GM12878 (cell line): ENCODE measurements around the gene PITPNB. TPM values are rescaled to one million over a fixed set of nuclear protein-coding genes. Genes with fewer than 3 reads are reported as not detected.
A peak's percentile ranks its signal among the peaks of the same experiment; 100 is the strongest.

Source experiments
- ATAC-seq: fragments of 200-7000 bp; cut with Tn5 transposase; 3 replicates; pipeline ENCODE4 v1.9.1; 2020; ENCODE audit warnings: mild to moderate bottlenecking, moderate library complexity
- BruUV-seq: library from RNA; stranded (reverse); fragments of 400-500 nt; replicated peaks from 2 replicates; lab custom pipeline; 2021; lab: Mats Ljungman, UMichigan
- CTCF ChIA-PET: fragments of 300-600 bp; sonication (Branson Sonifier 250); formaldehyde crosslinking; extraction: SDS; loops from one replicate; lab custom pipeline; 2021; ENCODE audit warnings: inconsistent platforms; lab: Yijun Ruan, JAX
- POLR2A ChIA-PET: fragments of 350-600 bp; formaldehyde crosslinking; extraction: SDS; loops from one replicate; lab custom pipeline; 2021; ENCODE audit warnings: inconsistent platforms; lab: Charles Lee
- RAD21 ChIA-PET: fragments of 300-600 bp; sonication (Branson Sonifier 250); formaldehyde crosslinking; loops from one replicate; lab custom pipeline; 2023; ENCODE audit warnings: antibody characterized with exemption; ENCODE audit not compliant: unreplicated experiment; lab: Charles Lee
- SMC1A ChIA-PET: fragments of 300-600 bp; sonication (Branson Sonifier 250); formaldehyde crosslinking; loops from one replicate; lab custom pipeline; 2023; ENCODE audit not compliant: unreplicated experiment, uncharacterized antibody; lab: Charles Lee
- DNase-seq: peaks from one replicate; pipeline ENCODE4 v3.0.0-alpha.2; 2011; ENCODE audit warnings: low read depth, low spot score
- FAIRE-seq: peaks from 3 replicates; lab custom pipeline; 2011; peaks lifted over from hg19 to GRCh38; lab: Jason Lieb, UNC
- H2AFZ ChIP-seq: 2 replicates; pipeline ENCODE4 v1.6.0; 2011; ENCODE audit warnings: low read depth, low read length, control low read depth; ENCODE audit not compliant: control insufficient read depth
- H3K27ac ChIP-seq: 2 replicates; pipeline ENCODE4 v1.5.1; 2011; ENCODE audit warnings: control low read depth; ENCODE audit not compliant: control insufficient read depth, insufficient read depth
- H3K27me3 ChIP-seq, 2 experiments: replicated peaks in 1 of 2; 2 replicates each; pipeline versions ENCODE4 v1.6.0 to v1.6.1; 2011; ENCODE audit warnings: low read length in 1 of 2; ENCODE audit not compliant: control insufficient read depth in 2 of 2, insufficient read depth in 2 of 2
- H3K36me3 ChIP-seq, 2 experiments: 2 replicates each; pipeline ENCODE4 v1.5.1; 2011; ENCODE audit warnings: low read length in 1 of 2; ENCODE audit not compliant: control insufficient read depth in 2 of 2, insufficient read depth in 2 of 2
- H3K4me1 ChIP-seq: 2 replicates; pipeline ENCODE4 v1.6.1; 2011; ENCODE audit warnings: mild to moderate bottlenecking, low read length, moderate library complexity, mixed read lengths; ENCODE audit not compliant: control insufficient read depth, insufficient read depth
- H3K4me2 ChIP-seq: 2 replicates; pipeline ENCODE4 v1.6.0; 2011; ENCODE audit warnings: control low read depth; ENCODE audit not compliant: control insufficient read depth, insufficient read depth
- H3K4me3 ChIP-seq: fragments of 200-600 bp; sonication (generic); 2 replicates; pipeline ENCODE4 v1.5.1; 2016
- H3K79me2 ChIP-seq: 2 replicates; pipeline ENCODE4 v1.6.0; 2011; ENCODE audit warnings: low read length; ENCODE audit not compliant: control insufficient read depth, insufficient read depth
- H3K9ac ChIP-seq: 2 replicates; pipeline ENCODE4 v1.8.0; 2011; ENCODE audit warnings: low read length, control low read depth, mixed read lengths; ENCODE audit not compliant: control insufficient read depth, insufficient read depth
- H3K9me3 ChIP-seq: replicated peaks from 3 replicates; pipeline ENCODE4 v1.5.1; 2011; ENCODE audit warnings: mild to moderate bottlenecking, low read length; ENCODE audit not compliant: control insufficient read depth, insufficient read depth
- H4K20me1 ChIP-seq: 2 replicates; pipeline ENCODE4 v1.6.0; 2011; ENCODE audit not compliant: control insufficient read depth, insufficient read depth
- BACH1 ChIP-seq: fragments of 450-650 bp; IDR thresholded peaks from 2 replicates; pipeline ENCODE4 v1.6.1; 2017; ENCODE audit warnings: mild to moderate bottlenecking, borderline replicate concordance
- BHLHE40 ChIP-seq, 2 experiments: fragments of 450-650 bp in 1 of 2; IDR thresholded peaks; 2 replicates each; pipeline ENCODE4 v1.6.1; 2011 to 2017; ENCODE audit warnings: low read depth in 2 of 2, borderline replicate concordance in 1 of 2, improper control_type of control experiment in 1 of 2, low read length in 1 of 2, mild to moderate bottlenecking in 1 of 2
- E2F8 ChIP-seq: fragments of 450-650 bp; IDR thresholded peaks from 2 replicates; pipeline ENCODE4 v1.6.1; 2018; ENCODE audit warnings: mild to moderate bottlenecking, low read depth, moderate library complexity; ENCODE audit not compliant: partially characterized antibody
- GATAD2B ChIP-seq: fragments of 450-650 bp; conservative IDR thresholded peaks from 2 replicates; pipeline ENCODE4 v1.6.1; 2017; ENCODE audit warnings: low read depth, mild to moderate bottlenecking, moderate library complexity
- IKZF2 ChIP-seq, 2 experiments: fragments of 450-650 bp; IDR thresholded peaks; 2 replicates each; pipeline ENCODE4 v1.6.1; 2017; ENCODE audit warnings: mild to moderate bottlenecking in 2 of 2, moderate library complexity in 2 of 2
- MTA3 ChIP-seq: IDR thresholded peaks from 2 replicates; pipeline ENCODE4 v1.6.1; 2012; ENCODE audit warnings: low read length, inconsistent platforms, borderline replicate concordance
- MXI1 ChIP-seq: fragments of 150-350 bp; IDR thresholded peaks from 2 replicates; pipeline ENCODE4 v1.6.1; 2011; ENCODE audit warnings: low read depth, mild to moderate bottlenecking, inconsistent platforms, low read length, improper control_type of control experiment
- NFYB ChIP-seq: IDR thresholded peaks from 2 replicates; pipeline ENCODE4 v1.6.1; 2011; ENCODE audit warnings: low read depth, mild to moderate bottlenecking, low read length, improper control_type of control experiment, moderate library complexity; ENCODE audit not compliant: insufficient read depth
- NKRF ChIP-seq: fragments of 450-650 bp; conservative IDR thresholded peaks from 2 replicates; pipeline ENCODE4 v1.6.1; 2017; ENCODE audit warnings: mild to moderate bottlenecking, moderate library complexity
- SMAD1 ChIP-seq: fragments of 450-650 bp; IDR thresholded peaks from 2 replicates; pipeline ENCODE4 v1.6.1; 2018; ENCODE audit warnings: mild to moderate bottlenecking, low read depth; ENCODE audit not compliant: partially characterized antibody
- STAT1 ChIP-seq: fragments of 450-650 bp; conservative IDR thresholded peaks from 2 replicates; pipeline ENCODE4 v1.6.1; 2014; ENCODE audit warnings: antibody characterized with exemption, mild to moderate bottlenecking
- TAF1 ChIP-seq: IDR thresholded peaks from 2 replicates; pipeline ENCODE4 v1.6.1; 2011; ENCODE audit warnings: mild to moderate bottlenecking, low read depth, low read length, borderline replicate concordance
- TCF7 ChIP-seq: IDR thresholded peaks from 2 replicates; pipeline ENCODE4 v1.6.1; 2014; ENCODE audit warnings: antibody characterized with exemption, borderline replicate concordance
- ZBTB33 ChIP-seq: fragments of 450-650 bp; IDR thresholded peaks from 2 replicates; pipeline ENCODE4 v1.6.1; 2017; ENCODE audit warnings: mild to moderate bottlenecking
- WGBS: methylation state at CpG from one replicate; pipeline ENCODE4 v1.1.6; 2016; ENCODE audit warnings: low lambda C conversion rate; ENCODE audit not compliant: insufficient replicate concordance, insufficient coverage; ENCODE audit errors: missing lambda C conversion rate; 5-methylcytosine and 5-hydroxymethylcytosine counted together
- in situ Hi-C: fragments of 300-500 bp; cut with MboI; formaldehyde crosslinking; loops from 9 replicates; pipeline ENCODE4 v1.14.3; 2018; ENCODE audit warnings: mixed read lengths
- intact Hi-C: fragments of 100-400 bp; cut with micrococcal nuclease; formaldehyde crosslinking; loops from one replicate; pipeline ENCODE4 v1.14.2; 2022; ENCODE audit not compliant: unreplicated experiment
- polyA plus RNA-seq, 11 experiments: library from polyadenylated mRNA; depleted of rRNA in 4 of 11; unstranded in 6 of 11; stranded (reverse) in 5 of 11; fragments of >200 nt; fragmentation: Nextera tagmentation in 4 of 11; fragmentation: Illumina TruSeq in 1 of 11; extraction: Ambion mirVana in 4 of 11; extraction: Trizol in 1 of 11; gene quantifications; 1 replicate in 1 of 11; 2 replicates in 10 of 11; pipeline versions ENCODE4 v1.2.1 to v1.2.3, GENCODE V29; 2011 to 2016; ENCODE audit warnings: inconsistent platforms in 2 of 11, missing spikeins in 2 of 11, low read depth in 1 of 11
- total RNA-seq, 4 experiments: library from RNA; depleted of rRNA in 3 of 4; stranded (reverse); fragments of >200 nt in 3 of 4; fragmentation: Illumina TruSeq in 1 of 4; extraction: Trizol in 1 of 4; gene quantifications; 2 replicates each; pipeline versions ENCODE4 v1.2.1 to v1.2.3, GENCODE V29; 2013 to 2021

PITPNB gene
- total and polyA plus RNA-seq, 10 of the 15 experiments (the other 5 are each of a cell fraction or from before 2014, with no cell fraction given): 19.7 to 116 (median 64.9) TPM

- H3K4me3 ChIP-seq: peak overlapping the region; percentile 85
- POLR2A ChIA-PET: interaction anchor here (0.7 to 1.8 kb wide), 7 partner anchors 11 to 1245 kb away, joined by 3 to 6 read pairs (median 3); partner anchors contain the start of gene XBP1
- H3K9me3 ChIP-seq: no peaks in the 10 kb centered on the region
- intact Hi-C loops (loop anchor here (2.0 kb wide), 1 partner anchor 32 kb away; no protein-coding TSS in a partner anchor), in situ Hi-C loops (no loop called here)
- 2% methylated on average over 41 of the region's 60 CpGs for WGBS
- H3K79me2 ChIP-seq: peaks cover 60% of the 10 kb centered on the region
- CTCF ChIA-PET: interaction anchor here (0.8 to 10.1 kb wide), 13 partner anchors 8 to 1245 kb away, joined by 3 to 87 read pairs (median 4); no protein-coding TSS in a partner anchor
- BruUV-seq: no TSS peak
- peaks cover 2% of the 10 kb centered on the region; the same call in 1 of the 2 replicates for H3K4me1 ChIP-seq
- no peaks in the 10 kb centered on the region for H3K27me3 ChIP-seq
- RAD21 ChIA-PET: interaction anchor here (0.9 to 2.5 kb wide), 12 partner anchors 8 to 43 kb away, joined by 3 to 21 read pairs (median 5); no protein-coding TSS in a partner anchor
- H3K27ac ChIP-seq: peak overlapping the region; percentile 78
- peak overlapping the region; percentile 71 for H3K9ac ChIP-seq
- no peak overlapping the region; the same call in none of the 2 replicates for H2AFZ ChIP-seq
- DNase-seq (no peak), ATAC-seq (peak; percentile 60), FAIRE-seq (no peak)
- H4K20me1 ChIP-seq: no peaks in the 10 kb centered on the region; the same call in 1 of the 2 replicates
- 0 out of 4 replicates have a peak, but pooled peaks cover 0 to 3% of the 10 kb centered on the region in 2 experiments for H3K36me3 ChIP-seq
- SMC1A ChIA-PET: interaction anchor here (0.9 to 3.1 kb wide), 14 partner anchors 8 to 1245 kb away, joined by 3 to 24 read pairs (median 6); no protein-coding TSS in a partner anchor
- H3K4me2 ChIP-seq: peak overlapping the region; percentile 97
- TF ChIP-seq IKZF2 (IDR thresholded peaks at IDR 0.05) (0 out of 4 replicates have a peak, but pooled peaks of 1 of the 2 experiments have one; percentile 23), BHLHE40 (IDR thresholded peaks at IDR 0.05; ENCODE audit: borderline replicate concordance in 1 of 2, low read depth in 2 of 2, low read length in 1 of 2) (peak; percentile 38; a peak in 2 of 4 replicates), NFYB (no peak), NKRF (peak; percentile 81), BACH1 (0 out of 2 replicates have a peak, but pooled peaks have one; percentile 10), STAT1 (no peak), E2F8 (no peak), MXI1 (peak; percentile 92), GATAD2B (no peak), MTA3 (no peak), TAF1 (0 out of 2 replicates have a peak, but pooled peaks have one; percentile 35), ZBTB33 (no peak), TCF7 (no peak), SMAD1 (no peak)
These were observed 475 bp downstream of the PITPNB start for GRCh38 chr22:27918341-27919221.
